NCI-H1417 (cell line): Measurements from ENCODE around the gene NEDD9.

Experiments used
- DNase-seq, 3 experiments: peaks; one replicate each; lab custom pipeline; 2025; lab: John Stamatoyannopoulos, UW

The NEDD9 gene

GRCh38 chr6:11201015-11201414 lies 31.5 kb downstream of the NEDD9 start:
- DNase-seq: no peak

GRCh38 chr6:11200356-11200755 lies 32.1 kb downstream of the NEDD9 start:
- no peak for DNase-seq

GRCh38 chr6:11198663-11199603 lies 33.5 kb downstream of the NEDD9 start:
- DNase-seq: no peak

GRCh38 chr6:11197850-11198249 lies 34.6 kb downstream of the NEDD9 start:
- no peak for DNase-seq

- DNase-seq: no peak
Measured at GRCh38 chr6:11197175-11197536, 35.3 kb downstream of the NEDD9 start.

- no peak for DNase-seq
Measured at GRCh38 chr6:11196511-11197174, 35.8 kb downstream of the NEDD9 start.

GRCh38 chr6:11194356-11195218 lies 37.9 kb downstream of the NEDD9 start:
- DNase-seq: no peak

- DNase-seq: no peak
Measured at GRCh38 chr6:11193434-11193833, 39.0 kb downstream of the NEDD9 start.

GRCh38 chr6:11192167-11192566 lies 40.3 kb downstream of the NEDD9 start:
- no peak for DNase-seq

GRCh38 chr6:11190625-11191245 lies 41.7 kb downstream of the NEDD9 start:
- no peak for DNase-seq

GRCh38 chr6:11189865-11190624 lies 42.4 kb downstream of the NEDD9 start:
- no peak for DNase-seq

- DNase-seq: peak in 1 of 3 experiments; percentile 27
Measured at GRCh38 chr6:11188161-11188915, 44.1 kb downstream of the NEDD9 start.

GRCh38 chr6:11187301-11187700 lies 45.2 kb downstream of the NEDD9 start:
- no peak for DNase-seq

GRCh38 chr6:11185204-11185842 lies 47.1 kb downstream of the NEDD9 start:
- DNase-seq: no peak

GRCh38 chr6:11183761-11184362 lies 48.6 kb downstream of the NEDD9 start:
- DNase-seq: no peak

- DNase-seq: no peak
Measured at GRCh38 chr6:11181478-11182136, 50.9 kb downstream of the NEDD9 start.

- peak in 1 of 3 experiments; percentile 13 for DNase-seq
Measured at GRCh38 chr6:11179419-11180202, 52.9 kb downstream of the NEDD9 start.

GRCh38 chr6:11179088-11179418 lies 53.4 kb downstream of the NEDD9 start:
- no peak for DNase-seq
